SHP77 treated with DMSO at 0.1 percent for 48 hours (cell line): ENCODE data around the gene RNF121.

Experiments used
- DNase-seq: peaks from one replicate; lab custom pipeline; 2025; lab: John Stamatoyannopoulos, UW

The RNF121 gene

GRCh38 chr11:72039031-72039855 lies 110.4 kb downstream of the RNF121 start:
- no peak for DNase-seq

- no peak for DNase-seq
Observed at GRCh38 chr11:72039856-72040401, 111.1 kb downstream of the RNF121 start.

GRCh38 chr11:72040491-72041363 lies 111.9 kb downstream of the RNF121 start:
- peak; percentile 93 for DNase-seq

- DNase-seq: peak; percentile 73
Observed at GRCh38 chr11:72041364-72042063, 112.7 kb downstream of the RNF121 start.

GRCh38 chr11:72042064-72042745 lies 113.4 kb downstream of the RNF121 start:
- DNase-seq: no peak

GRCh38 chr11:72045849-72046248 lies 117.0 kb downstream of the RNF121 start:
- no peak for DNase-seq
